GM12872 (cell line): ENCODE results near the gene CDCA7L.

Experiments
- TF ChIP-seq, protein P1 (sequence below): IDR thresholded peaks from 3 replicates; pipeline ENCODE4 v1.5.1; 2011; ENCODE audit warnings: low read depth, mild to moderate bottlenecking, low read length, moderate library complexity; ENCODE audit not compliant: insufficient read depth

Gene CDCA7L

DNA sequence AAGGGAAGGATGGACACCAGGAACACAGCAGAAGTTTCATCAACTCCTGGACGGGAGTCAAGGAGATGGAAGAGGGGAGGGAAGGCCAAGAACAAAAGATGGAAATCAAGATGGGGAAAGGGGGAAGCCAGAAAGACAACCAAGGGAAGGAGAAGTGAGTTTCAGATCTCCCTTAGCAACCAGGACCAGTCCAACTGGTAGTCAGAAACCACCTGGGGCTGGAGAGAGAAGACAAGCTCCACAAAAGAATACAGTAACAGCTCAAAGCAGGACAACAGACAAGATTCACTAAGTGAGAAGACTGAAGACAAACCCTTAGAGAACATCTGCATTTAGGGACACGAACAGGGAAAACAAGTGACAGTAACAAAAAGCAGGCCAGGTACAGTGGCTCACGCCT is 30.6 kb downstream of the CDCA7L start:
- TF ChIP-seq, protein P1, sequence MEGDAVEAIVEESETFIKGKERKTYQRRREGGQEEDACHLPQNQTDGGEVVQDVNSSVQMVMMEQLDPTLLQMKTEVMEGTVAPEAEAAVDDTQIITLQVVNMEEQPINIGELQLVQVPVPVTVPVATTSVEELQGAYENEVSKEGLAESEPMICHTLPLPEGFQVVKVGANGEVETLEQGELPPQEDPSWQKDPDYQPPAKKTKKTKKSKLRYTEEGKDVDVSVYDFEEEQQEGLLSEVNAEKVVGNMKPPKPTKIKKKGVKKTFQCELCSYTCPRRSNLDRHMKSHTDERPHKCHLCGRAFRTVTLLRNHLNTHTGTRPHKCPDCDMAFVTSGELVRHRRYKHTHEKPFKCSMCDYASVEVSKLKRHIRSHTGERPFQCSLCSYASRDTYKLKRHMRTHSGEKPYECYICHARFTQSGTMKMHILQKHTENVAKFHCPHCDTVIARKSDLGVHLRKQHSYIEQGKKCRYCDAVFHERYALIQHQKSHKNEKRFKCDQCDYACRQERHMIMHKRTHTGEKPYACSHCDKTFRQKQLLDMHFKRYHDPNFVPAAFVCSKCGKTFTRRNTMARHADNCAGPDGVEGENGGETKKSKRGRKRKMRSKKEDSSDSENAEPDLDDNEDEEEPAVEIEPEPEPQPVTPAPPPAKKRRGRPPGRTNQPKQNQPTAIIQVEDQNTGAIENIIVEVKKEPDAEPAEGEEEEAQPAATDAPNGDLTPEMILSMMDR = no peak

DNA sequence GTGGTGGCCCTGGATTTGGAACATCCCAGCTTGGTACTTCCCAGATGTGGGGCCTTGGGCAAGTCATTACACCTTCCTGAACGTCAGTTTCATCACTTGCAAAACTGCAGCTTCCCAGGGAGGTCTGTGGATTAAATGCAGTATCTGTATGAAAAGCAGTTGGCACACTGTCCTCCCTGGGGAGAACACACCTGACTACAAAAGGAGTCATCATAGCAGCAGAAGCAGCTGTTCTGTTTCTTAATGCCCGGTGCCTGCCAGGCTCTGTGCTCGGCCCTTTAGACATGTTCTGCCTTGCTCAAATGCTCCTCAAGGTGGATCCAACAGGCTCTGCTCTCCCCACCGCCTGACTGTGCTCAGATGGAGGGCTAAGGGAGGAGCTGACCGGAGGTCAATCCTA is 31.0 kb downstream of the CDCA7L start:
- TF ChIP-seq, protein P1 = no peak

DNA sequence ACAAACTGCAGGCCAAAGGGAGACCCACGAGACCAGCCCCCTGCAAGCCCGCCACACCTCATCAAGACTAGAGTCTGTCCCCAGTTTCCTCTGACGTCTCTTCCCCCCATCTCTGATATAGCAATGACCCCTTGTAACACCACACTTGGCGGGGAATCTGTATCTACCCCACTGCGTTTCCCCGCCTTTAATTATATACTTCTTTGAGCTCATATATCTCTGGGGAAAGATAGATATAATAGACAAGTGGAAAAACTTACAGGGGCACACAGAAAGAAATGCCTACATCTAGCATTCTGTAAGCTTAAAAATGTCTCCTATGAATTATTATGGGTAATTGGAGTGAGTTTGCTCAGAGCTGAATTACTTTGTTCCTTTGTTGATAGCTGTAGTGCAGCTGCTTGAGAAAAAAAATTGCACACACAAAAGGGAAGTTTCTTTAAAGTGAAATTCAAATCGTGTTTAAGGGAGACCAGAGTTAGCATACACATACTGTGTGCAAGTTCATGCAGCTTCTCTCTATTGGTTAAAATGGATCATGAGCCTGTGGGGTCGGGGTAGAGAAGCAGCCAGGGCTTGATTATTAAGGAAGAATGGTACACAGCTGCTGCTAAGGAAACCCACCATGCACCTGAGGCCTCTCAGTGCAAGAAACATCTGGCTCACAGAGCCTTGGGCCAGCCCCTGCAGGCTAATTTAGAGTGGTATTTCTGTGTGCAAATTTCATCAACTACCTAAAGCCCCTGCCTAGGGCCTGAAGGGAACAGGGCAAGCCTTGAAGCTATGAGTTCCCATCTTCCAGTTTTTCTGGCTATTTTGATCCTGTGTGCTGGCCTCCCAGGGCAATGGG is 32.5 kb downstream of the CDCA7L start:
- TF ChIP-seq, protein P1 = no peak

DNA sequence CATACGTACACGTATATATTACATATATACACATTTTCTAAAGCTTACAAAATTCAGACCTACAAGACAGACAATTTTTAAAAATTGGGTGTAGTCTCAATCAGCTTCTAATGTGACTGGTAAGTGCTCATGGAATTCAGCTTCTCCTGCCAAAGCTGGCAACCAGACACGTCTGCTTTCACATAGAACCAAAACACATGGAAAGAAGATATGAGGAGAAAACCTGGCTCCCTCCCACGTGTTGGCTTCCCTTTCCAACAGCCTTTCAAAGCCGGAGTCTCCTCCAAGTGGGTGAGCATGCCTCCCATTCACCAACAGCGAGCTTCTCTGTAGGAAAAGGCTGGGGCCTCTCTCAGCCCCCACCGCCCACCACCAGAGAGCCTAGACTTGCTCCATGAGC is 33.4 kb downstream of the CDCA7L start:
- TF ChIP-seq, protein P1 = no peak

GRCh38 chr7:21911341-21911875 is 34.3 kb downstream of the CDCA7L start:
- TF ChIP-seq, protein P1 = no peak

DNA sequence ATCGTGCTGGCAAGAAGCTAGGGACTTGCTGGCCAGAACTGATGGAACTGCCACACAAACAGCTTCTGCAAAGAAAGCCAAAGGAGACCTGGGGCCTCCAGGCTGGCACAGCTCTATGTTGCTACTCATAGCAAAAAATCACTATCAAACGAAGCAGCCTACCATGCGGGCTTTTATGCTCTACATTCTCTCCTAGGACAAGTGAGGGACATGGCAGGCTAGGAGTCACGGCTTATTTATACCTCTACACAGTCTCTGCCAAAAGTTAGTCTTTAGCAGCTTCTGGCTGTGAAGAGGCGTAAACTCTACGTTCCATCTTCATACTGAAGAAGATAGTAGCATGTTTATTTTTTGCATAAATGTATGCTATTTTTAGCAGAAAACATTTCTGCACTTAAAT is 35.4 kb downstream of the CDCA7L start:
- TF ChIP-seq, protein P1 = no peak

DNA sequence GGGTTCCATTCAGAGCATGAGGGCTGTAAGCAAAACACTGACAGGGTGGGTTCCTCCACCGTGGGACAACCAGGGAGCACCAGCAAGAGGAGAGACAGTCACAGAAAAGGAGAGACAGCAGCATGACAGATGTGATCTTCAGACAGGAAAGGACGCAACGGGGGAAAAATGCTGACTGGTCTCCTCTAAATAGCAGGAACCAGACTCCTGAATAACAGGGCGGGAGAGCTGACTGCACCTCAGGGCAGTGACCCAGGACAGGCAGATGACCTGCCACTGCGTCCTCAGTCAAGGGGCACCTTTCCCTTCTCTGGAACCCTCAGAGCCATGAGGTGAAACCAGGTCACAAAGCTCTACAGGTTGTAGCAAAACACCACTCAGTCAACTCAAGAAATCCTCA is 37.0 kb downstream of the CDCA7L start:
- TF ChIP-seq, protein P1 = no peak
